GM06990 (cell line): Measurements from ENCODE around the gene BCOR.

ENCODE experiments used
- DNase-seq: peaks from one replicate; pipeline ENCODE4 v3.0.0-alpha.2; 2011; ENCODE audit not compliant: insufficient read length; ENCODE audit errors: extremely low read depth
- H3K27me3 ChIP-seq: replicated peaks from 2 replicates; pipeline ENCODE4 v1.6.0; 2011; ENCODE audit warnings: low read length; ENCODE audit not compliant: control insufficient read depth, insufficient read depth
- H3K36me3 ChIP-seq: 2 replicates; pipeline ENCODE4 v1.5.1; 2011; ENCODE audit warnings: low read length; ENCODE audit not compliant: control insufficient read depth, insufficient read depth
- H3K4me3 ChIP-seq: replicated peaks from 2 replicates; pipeline ENCODE4 v1.5.1; 2011; ENCODE audit warnings: low read depth, mild to moderate bottlenecking, control low read depth, low read length
- CTCF ChIP-seq: IDR thresholded peaks from 2 replicates; pipeline ENCODE4 v1.5.1; 2011; ENCODE audit warnings: low read length, control low read depth, mild to moderate bottlenecking, inconsistent platforms; ENCODE audit not compliant: insufficient read depth, poor library complexity, severe bottlenecking

Gene BCOR

DNA sequence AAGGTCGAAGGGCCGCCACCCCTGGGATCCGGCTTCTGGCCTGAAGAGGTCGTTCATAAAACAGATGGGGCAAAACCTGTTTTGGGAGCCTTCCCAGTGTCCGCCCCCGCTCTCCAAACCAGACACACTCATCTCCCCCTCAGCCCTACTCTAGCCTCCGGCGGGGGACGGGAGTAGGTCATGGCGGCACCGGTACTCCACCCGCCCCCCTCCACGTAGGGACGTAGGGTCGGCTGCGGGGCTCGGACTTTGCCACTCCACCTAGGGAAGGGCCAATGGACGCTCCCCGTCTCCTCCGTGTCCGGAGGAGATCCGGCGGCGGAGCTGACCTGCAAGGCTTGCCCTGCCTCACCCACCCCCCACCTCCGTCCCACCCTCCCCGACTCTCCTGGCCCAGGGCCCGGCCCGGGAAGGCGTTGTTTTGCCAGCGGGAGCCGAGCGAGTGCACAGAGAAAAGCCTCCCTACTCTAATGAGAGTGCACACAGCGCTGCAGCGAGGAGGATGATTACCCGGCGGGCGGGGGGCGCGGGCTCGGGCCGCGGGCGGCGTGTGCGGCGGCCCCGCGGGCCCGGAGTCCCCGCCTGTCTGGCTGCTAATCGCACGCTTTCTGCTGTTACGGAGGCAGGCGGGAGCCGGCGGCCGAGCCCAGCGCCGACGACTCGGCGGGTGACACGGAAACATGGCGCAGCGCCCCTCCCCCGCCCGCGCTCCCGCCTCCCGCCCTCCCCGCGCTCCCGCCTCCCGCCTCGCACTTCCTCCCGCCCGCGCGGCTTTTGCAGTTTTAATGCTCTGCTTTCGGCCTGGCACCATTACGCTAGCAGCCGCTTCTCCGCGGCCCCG, 8.3 kb upstream of the BCOR start:
- DNase-seq: peak; percentile 62
- no peak for TF ChIP-seq CTCF
- peak overlapping the region; percentile 60 for H3K4me3 ChIP-seq
- no peaks in the 10 kb centered on the region for H3K27me3 ChIP-seq
- H3K36me3 ChIP-seq: no peaks in the 10 kb centered on the region

DNA sequence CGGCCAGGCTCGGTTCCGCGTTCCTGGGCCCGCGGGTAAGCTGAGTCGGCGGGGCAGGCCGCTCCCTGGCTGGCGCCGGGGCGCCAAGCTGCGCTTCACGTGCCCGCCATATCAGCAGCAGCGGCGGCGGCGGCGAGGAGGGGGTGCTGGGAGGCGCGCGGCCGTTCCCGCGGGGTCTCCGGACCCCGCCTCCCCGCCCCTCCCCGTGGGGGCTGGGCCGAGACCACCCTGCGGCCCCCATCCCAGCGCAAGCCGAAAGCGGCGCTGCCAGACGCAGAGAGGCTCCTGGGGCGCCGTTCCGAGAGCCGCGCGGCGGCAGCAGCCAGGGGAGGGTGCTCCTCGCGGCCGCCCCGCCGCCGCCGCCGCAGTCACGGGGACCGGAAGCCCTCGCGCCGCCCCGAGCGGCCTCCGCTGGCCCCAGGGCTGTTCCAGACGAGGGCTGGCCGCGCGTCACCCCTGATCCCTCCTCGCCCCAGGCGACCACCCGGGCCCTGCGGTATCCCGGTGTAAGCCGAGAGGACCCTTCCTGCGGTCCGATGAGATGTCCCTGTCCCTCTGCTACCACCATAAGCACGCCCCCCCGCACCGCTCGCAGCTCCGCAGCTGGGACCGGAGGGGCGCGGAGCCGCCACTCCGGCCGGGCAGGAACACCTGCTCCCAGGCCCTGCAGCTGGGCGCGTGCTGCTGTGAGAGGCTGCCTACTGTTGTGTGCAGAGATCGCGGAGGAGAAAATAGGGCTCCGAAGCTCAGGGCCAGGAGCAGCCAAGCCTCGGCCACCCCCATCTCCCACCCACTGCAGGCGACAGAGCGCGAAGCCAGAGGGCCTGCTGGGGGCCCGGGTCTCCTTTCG, 7.5 kb upstream of the BCOR start:
- Histone ChIP-seq H3K4me3 (peak overlapping the region; percentile 60), H3K27me3 (no peaks in the 10 kb centered on the region), H3K36me3 (no peaks in the 10 kb centered on the region)
- peak; percentile 55 for DNase-seq
- no peak for TF ChIP-seq CTCF

- Histone ChIP-seq H3K4me3 (peak overlapping the region; percentile 60), H3K27me3 (no peaks in the 10 kb centered on the region), H3K36me3 (no peaks in the 10 kb centered on the region)
- peak; percentile 58 for DNase-seq
- no peak for TF ChIP-seq CTCF
Observed at GRCh38 chrX:40104630-40104984, 6.8 kb upstream of the BCOR start.

DNA sequence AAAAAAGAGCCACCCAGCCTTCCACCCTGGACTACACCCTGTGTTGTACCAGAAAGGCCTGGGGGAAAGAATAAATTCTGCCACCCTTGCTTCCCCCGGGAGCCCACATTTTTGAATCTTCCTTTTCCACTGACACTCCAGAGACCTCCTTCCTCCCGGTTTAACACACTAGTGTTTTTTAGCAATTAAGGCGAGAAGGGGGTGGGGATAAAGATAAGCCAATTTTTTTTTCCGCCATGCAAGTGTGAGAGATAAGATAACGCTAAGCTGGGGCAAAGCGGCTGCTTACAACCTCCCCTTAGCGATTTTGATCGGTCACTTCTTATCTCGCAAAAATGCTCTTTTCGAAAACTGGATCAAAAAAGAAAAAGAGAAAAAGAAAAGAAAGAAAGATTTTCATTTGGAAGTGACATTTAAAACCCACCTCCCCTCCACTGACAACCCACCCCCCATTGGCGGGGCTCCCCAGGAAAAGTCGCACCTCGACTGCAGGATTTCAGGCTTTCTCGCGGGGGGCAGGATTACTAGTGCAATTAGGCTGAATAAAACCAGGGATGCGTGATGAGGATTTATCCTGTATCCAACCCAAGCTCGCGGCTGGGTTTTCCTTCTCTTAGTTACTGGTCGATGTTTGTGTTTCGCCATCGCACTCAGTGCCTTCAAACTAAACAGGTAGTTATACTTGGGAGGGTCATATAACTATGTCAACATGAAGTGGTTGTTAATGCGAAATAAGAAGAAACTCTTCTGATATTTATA, 6.0 kb upstream of the BCOR start:
- Histone ChIP-seq H3K36me3 (no peaks in the 10 kb centered on the region), H3K4me3 (no peak overlapping the region), H3K27me3 (no peaks in the 10 kb centered on the region)
- no peak for TF ChIP-seq CTCF
- DNase-seq: no peak

DNA sequence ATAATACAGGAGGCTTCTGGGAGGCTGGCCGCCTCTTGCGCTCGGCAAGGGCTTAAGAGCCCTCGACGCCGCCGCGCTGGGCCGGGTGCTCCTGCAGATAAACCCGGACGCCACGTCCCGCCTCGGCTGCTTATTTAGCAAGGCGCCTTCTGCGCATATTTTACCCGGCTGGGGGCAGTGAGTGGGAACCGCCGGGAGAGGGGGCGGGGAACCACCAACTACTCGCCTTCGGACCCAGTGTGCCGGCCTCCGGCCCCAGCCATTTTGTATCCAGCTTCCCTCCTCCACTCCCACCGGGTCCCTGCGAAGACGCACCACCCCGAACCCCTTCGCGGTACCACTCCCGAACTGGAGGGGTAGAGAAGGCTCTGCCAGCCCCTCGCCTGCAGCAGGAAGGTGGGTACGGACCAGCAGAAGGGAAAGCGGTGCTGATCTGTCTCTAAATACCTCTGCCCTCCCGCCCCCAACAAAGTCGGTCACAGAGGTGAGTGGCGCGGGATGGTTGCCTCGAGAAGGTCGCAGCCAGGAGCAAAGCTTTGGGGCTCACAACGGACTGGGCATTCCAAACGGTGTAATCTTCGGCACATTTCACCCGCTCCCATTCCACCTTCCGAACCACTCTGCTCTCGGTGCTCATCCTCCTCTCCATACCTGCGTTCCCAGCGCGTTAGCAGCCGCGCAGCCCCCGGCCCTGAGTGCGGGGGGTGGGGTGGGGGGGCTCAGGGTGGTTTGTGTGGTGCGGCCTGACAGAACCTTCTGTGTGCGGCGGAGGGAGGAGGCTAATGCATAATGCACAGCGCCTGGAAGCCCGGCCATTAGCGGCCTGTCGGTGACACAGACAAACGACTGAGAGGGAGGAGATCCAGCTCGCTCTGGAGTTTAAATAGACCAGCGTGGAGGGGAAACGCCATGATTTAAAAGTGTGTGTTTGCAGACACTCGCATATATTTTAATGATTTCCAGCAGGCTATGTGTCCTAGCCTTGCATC, 4.9 kb upstream of the BCOR start:
- no peak for TF ChIP-seq CTCF
- no peak overlapping the region for H3K4me3 ChIP-seq
- H3K36me3 ChIP-seq: no peaks in the 10 kb centered on the region
- no peaks in the 10 kb centered on the region for H3K27me3 ChIP-seq
- DNase-seq: no peak
